Measurements from ENCODE around the gene PRKN. TPM values are rescaled to one million over a fixed set of nuclear protein-coding genes. Genes with fewer than 3 reads are reported as not detected.

Gene PRKN
- total RNA-seq, 1 experiment from 2014 or later = 1.2 TPM

- ChIA-PET POLR2A (ENCODE audit: low non-redundant PET) (no interaction called here), CTCF (no interaction called here)
- H3K9me3 ChIP-seq (ENCODE audit: low read depth, low read length, poor library complexity, severe bottlenecking) = no peaks in the 10 kb centered on the region
- H3K27me3 ChIP-seq (replicated peaks; ENCODE audit: insufficient read depth, low read depth, low read length, poor library complexity) = no peaks in the 10 kb centered on the region
- H3K4me3 ChIP-seq (ENCODE audit: low read depth, low read length, poor library complexity, severe bottlenecking) = no peak overlapping the region
- H3K4me1 ChIP-seq (ENCODE audit: insufficient read depth, low read length, poor library complexity, severe bottlenecking) = no peaks in the 10 kb centered on the region
- no peak for TF ChIP-seq EZH2 (IDR thresholded peaks at IDR 0.05; ENCODE audit: borderline replicate concordance, low read depth, low read length, poor library complexity, severe bottlenecking)
- no peak for TF ChIP-seq CTCF (conservative IDR thresholded peaks at IDR 0.05; ENCODE audit: low read depth, low read length)
- H3K27ac ChIP-seq (ENCODE audit: low read depth, low read length, poor library complexity, severe bottlenecking) = no peak overlapping the region
- no peaks in the 10 kb centered on the region for H3K36me3 ChIP-seq (ENCODE audit: insufficient read depth, low read length, poor library complexity, severe bottlenecking)
- DNase-seq (ENCODE audit: low spot score) = no peak
- BruUV-seq (replicated peaks) = no TSS peak
- intact Hi-C loops (cut with micrococcal nuclease; ENCODE audit: unreplicated experiment) = no loop called here
Measured at GRCh38 chr6:161721511-161721910, 1006.1 kb downstream of the PRKN start.

GRCh38 chr6:161716176-161716575 lies 1011.4 kb downstream of the PRKN start:
- no TSS peak for BruUV-seq (replicated peaks)
- Histone ChIP-seq H3K9me3 (ENCODE audit: low read depth, low read length, poor library complexity, severe bottlenecking) (no peaks in the 10 kb centered on the region), H3K27me3 (replicated peaks; ENCODE audit: insufficient read depth, low read depth, low read length, poor library complexity) (no peaks in the 10 kb centered on the region), H3K36me3 (ENCODE audit: insufficient read depth, low read length, poor library complexity, severe bottlenecking) (no peaks in the 10 kb centered on the region), H3K27ac (ENCODE audit: low read depth, low read length, poor library complexity, severe bottlenecking) (no peak overlapping the region), H3K4me1 (ENCODE audit: insufficient read depth, low read length, poor library complexity, severe bottlenecking) (no peaks in the 10 kb centered on the region), H3K4me3 (ENCODE audit: low read depth, low read length, poor library complexity, severe bottlenecking) (no peak overlapping the region)
- TF ChIP-seq CTCF (conservative IDR thresholded peaks at IDR 0.05; ENCODE audit: low read depth, low read length) = no peak
- no peak for TF ChIP-seq EZH2 (IDR thresholded peaks at IDR 0.05; ENCODE audit: borderline replicate concordance, low read depth, low read length, poor library complexity, severe bottlenecking)
- ChIA-PET POLR2A (ENCODE audit: low non-redundant PET) (no interaction called here), CTCF (no interaction called here)
- intact Hi-C loops (cut with micrococcal nuclease; ENCODE audit: unreplicated experiment) = no loop called here
- DNase-seq (ENCODE audit: low spot score) = no peak

- CTCF ChIA-PET = no interaction called here
- POLR2A ChIA-PET (ENCODE audit: low non-redundant PET) = no interaction called here
- BruUV-seq (replicated peaks) = no TSS peak
- TF ChIP-seq EZH2 (IDR thresholded peaks at IDR 0.05; ENCODE audit: borderline replicate concordance, low read depth, low read length, poor library complexity, severe bottlenecking) = no peak
- TF ChIP-seq CTCF (conservative IDR thresholded peaks at IDR 0.05; ENCODE audit: low read depth, low read length) = no peak
- no peak for DNase-seq (ENCODE audit: low spot score)
- Histone ChIP-seq H3K27ac (ENCODE audit: low read depth, low read length, poor library complexity, severe bottlenecking) (no peak overlapping the region), H3K36me3 (ENCODE audit: insufficient read depth, low read length, poor library complexity, severe bottlenecking) (no peaks in the 10 kb centered on the region), H3K4me1 (ENCODE audit: insufficient read depth, low read length, poor library complexity, severe bottlenecking) (no peaks in the 10 kb centered on the region), H3K9me3 (ENCODE audit: low read depth, low read length, poor library complexity, severe bottlenecking) (no peaks in the 10 kb centered on the region), H3K4me3 (ENCODE audit: low read depth, low read length, poor library complexity, severe bottlenecking) (no peak overlapping the region), H3K27me3 (replicated peaks; ENCODE audit: insufficient read depth, low read depth, low read length, poor library complexity) (no peaks in the 10 kb centered on the region)
- intact Hi-C loops (cut with micrococcal nuclease; ENCODE audit: unreplicated experiment) = no loop called here
Measured at GRCh38 chr6:161711938-161712337, 1015.6 kb downstream of the PRKN start.

Measured in A673 (cell line).